ENCODE measurements around the gene MYEOV. TPM values are rescaled to one million over a fixed set of nuclear protein-coding genes. Genes with fewer than 3 reads are reported as not detected.

MYEOV gene
- total RNA-seq, 3 donors from 2014 or later, result 2.8 to 7.5 (median 6.2) TPM

GRCh38 chr11:69342588-69343330 lies 48.8 kb downstream of the MYEOV start:
- intact Hi-C loops (cut with DNase I, micrococcal nuclease), result no loop called here
- TF ChIP-seq, protein P1, sequence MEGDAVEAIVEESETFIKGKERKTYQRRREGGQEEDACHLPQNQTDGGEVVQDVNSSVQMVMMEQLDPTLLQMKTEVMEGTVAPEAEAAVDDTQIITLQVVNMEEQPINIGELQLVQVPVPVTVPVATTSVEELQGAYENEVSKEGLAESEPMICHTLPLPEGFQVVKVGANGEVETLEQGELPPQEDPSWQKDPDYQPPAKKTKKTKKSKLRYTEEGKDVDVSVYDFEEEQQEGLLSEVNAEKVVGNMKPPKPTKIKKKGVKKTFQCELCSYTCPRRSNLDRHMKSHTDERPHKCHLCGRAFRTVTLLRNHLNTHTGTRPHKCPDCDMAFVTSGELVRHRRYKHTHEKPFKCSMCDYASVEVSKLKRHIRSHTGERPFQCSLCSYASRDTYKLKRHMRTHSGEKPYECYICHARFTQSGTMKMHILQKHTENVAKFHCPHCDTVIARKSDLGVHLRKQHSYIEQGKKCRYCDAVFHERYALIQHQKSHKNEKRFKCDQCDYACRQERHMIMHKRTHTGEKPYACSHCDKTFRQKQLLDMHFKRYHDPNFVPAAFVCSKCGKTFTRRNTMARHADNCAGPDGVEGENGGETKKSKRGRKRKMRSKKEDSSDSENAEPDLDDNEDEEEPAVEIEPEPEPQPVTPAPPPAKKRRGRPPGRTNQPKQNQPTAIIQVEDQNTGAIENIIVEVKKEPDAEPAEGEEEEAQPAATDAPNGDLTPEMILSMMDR (IDR thresholded peaks at IDR 0.05), result no peak
- no peaks in the 10 kb centered on the region for H3K36me3 ChIP-seq (ENCODE audit: low read depth)
- no peaks in the 10 kb centered on the region for H3K4me1 ChIP-seq (ENCODE audit: low read depth)
- H3K9me3 ChIP-seq, result no peaks in the 10 kb centered on the region
- no peak overlapping the region for H3K4me3 ChIP-seq
- ATAC-seq (no peak), DNase-seq (no peak)

- intact Hi-C loops (cut with DNase I, micrococcal nuclease), result no loop called here
- Histone ChIP-seq H3K4me3 (no peak overlapping the region), H3K36me3 (ENCODE audit: low read depth) (no peaks in the 10 kb centered on the region), H3K9me3 (no peaks in the 10 kb centered on the region), H3K4me1 (ENCODE audit: low read depth) (no peaks in the 10 kb centered on the region)
- no peak for DNase-seq
- TF ChIP-seq, protein P1 (IDR thresholded peaks at IDR 0.05), result no peak
- no peak for ATAC-seq
Observed at GRCh38 chr11:69343401-69344321, 49.7 kb downstream of the MYEOV start.

DNA sequence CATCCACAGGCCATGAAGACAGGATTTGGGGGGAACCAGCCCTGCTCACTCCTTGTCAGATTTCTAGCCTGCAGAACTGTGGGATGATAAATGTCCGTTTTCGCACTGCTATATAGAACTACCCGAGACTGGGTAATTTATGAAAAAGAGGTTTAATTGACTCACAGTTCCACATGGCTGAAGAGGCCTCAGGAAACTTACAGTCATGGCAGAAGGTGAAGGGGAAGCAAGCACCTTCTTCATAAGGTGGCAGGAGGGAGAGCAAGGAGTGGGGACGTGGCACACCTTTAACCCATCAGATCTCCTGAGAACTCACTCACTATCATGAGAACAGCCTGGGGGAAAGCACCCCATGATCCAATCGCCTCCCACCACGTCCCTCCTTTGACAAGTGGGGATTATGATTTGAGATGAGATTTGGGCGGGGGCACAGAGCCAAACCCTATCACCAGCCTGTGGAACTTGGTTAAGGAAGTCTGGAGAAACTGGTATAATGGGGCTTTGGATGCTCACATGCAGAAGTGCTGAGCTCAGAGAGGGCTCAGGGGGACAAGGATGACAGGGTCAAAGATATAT lies 50.7 kb downstream of the MYEOV start:
- Histone ChIP-seq H3K4me3 (no peak overlapping the region), H3K36me3 (ENCODE audit: low read depth) (no peaks in the 10 kb centered on the region), H3K4me1 (ENCODE audit: low read depth) (no peaks in the 10 kb centered on the region), H3K9me3 (no peaks in the 10 kb centered on the region)
- ATAC-seq, result no peak
- intact Hi-C loops (cut with DNase I, micrococcal nuclease), result no loop called here
- DNase-seq, result no peak
- TF ChIP-seq, protein P1 (IDR thresholded peaks at IDR 0.05), result no peak

Other genes with a start within 250 kb of the MYEOV start
- 10 to 100 TPM; 19.5 to 37.4 (median 20.7) TPM for gene TPCN2, start 245.2 kb upstream of the MYEOV start, total RNA-seq
- gene SMIM38, start 138.2 kb upstream of the MYEOV start, total RNA-seq, result 1 to 10 TPM in 1 of 3 donors, not detected in 2; 2.2 TPM
- not detected for gene LINC01488, start 187.5 kb downstream of the MYEOV start, total RNA-seq

All from mucosa of descending colon (tissue), 3 donors.